Subcutaneous adipose tissue (tissue), 4 donors: ENCODE measurements around the gene FLT1. TPM values are rescaled to one million over a fixed set of nuclear protein-coding genes. Genes with fewer than 3 reads are reported as not detected.

Experiments used
- CTCF ChIP-seq: fragments of 450-650 bp; IDR thresholded peaks from one replicate; pipeline ENCODE4 v1.5.1; 2016; ENCODE audit warnings: low read depth, mild to moderate bottlenecking, control low read depth, antibody characterized with exemption, moderate library complexity
- total RNA-seq, 4 donors: library from RNA; depleted of rRNA; stranded (reverse); fragments of >200 nt; gene quantifications; one replicate each; pipeline ENCODE4 v1.1.0, GENCODE V29; 2016

FLT1 gene
- total RNA-seq, 4 donors from 2014 or later = 29.9 to 89.5 (median 69.6) TPM

GRCh38 chr13:28537171-28537570 is 42.2 kb upstream of the FLT1 start:
- no peak for TF ChIP-seq CTCF

- TF ChIP-seq CTCF = no peak
Observed at GRCh38 chr13:28536371-28536770, 41.4 kb upstream of the FLT1 start.

DNA sequence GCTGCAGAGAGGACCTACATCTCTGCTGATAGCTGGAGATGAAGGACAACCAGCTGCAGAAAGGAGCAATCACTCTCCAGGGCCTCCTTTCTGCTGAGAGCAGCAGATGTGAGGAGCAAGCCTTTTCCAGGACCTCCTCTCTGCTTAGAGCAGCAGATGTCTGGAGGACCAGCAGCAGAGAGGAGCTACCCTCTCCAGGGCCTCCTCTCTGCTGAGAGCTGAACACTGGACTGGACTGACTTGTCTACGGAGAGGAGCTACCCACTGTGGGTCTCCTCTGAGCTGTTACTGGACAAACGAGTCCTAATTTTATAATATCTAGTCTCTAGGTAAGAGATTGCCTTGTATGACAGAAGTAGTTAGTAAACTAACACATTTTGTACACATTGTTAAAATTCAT is 40.8 kb upstream of the FLT1 start:
- TF ChIP-seq CTCF = no peak

- TF ChIP-seq CTCF = no peak
Observed at GRCh38 chr13:28534801-28535200, 39.9 kb upstream of the FLT1 start.

- no peak for TF ChIP-seq CTCF
Observed at GRCh38 chr13:28534210-28534609, 39.3 kb upstream of the FLT1 start.

GRCh38 chr13:28533441-28534166 is 38.7 kb upstream of the FLT1 start:
- no peak for TF ChIP-seq CTCF

DNA sequence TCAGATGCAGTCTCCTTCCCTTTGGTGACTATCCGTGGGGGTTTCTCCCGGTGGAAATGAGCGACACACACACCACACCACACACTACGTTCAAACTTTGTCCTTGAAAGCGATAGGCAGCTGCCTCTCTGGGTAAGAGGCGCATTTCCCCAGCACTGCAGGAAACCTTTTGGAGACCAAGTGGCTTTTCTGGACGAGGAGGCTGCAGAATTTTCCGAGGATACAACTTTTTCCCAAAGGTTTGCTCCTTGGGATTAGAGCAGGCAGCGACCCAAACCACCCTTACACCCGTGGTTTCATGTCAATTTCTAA is 38.2 kb upstream of the FLT1 start:
- TF ChIP-seq CTCF = no peak
